Measurements from ENCODE around the gene RIMS4.

DNA sequence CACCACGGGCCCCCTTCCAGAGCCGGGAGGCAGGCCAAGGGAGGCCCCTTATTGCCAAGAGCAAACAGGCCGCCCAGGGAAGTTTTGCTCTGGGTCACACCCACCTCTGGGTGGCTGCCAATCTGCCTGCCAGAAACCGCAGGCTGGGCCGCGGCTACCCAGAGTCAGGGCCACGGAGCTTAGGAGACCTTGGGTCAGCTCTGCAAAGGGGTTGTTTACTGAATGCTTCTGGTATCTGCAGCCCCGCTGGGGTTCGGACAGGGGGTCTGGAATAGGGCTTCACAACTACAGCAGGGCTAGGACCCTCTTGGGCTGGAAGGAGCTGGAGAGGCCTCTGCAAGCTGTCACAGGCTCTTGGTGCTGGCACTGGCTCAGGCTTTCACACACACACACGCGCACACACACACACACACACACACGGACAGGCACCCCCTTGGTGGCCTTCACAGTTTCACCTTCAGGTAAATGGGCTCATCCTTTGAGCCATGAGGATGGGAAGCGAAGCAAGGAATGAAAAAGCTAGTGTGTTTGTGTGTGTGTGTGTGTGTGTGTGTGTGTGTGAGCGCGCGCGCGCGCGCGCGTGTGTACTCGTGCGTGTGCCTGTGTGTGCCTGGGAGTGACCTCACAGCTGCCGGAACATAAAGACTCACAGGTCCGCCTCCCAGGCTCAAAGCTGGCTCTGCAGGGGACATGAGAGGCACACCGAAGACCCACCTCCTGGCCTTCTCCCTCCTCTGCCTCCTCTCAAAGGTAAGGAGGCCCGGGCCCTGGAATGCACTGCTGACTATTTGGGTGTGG lies 95.4 kb downstream of the RIMS4 start, which contains the start of gene CCN5:
- TF ChIP-seq, protein P1, sequence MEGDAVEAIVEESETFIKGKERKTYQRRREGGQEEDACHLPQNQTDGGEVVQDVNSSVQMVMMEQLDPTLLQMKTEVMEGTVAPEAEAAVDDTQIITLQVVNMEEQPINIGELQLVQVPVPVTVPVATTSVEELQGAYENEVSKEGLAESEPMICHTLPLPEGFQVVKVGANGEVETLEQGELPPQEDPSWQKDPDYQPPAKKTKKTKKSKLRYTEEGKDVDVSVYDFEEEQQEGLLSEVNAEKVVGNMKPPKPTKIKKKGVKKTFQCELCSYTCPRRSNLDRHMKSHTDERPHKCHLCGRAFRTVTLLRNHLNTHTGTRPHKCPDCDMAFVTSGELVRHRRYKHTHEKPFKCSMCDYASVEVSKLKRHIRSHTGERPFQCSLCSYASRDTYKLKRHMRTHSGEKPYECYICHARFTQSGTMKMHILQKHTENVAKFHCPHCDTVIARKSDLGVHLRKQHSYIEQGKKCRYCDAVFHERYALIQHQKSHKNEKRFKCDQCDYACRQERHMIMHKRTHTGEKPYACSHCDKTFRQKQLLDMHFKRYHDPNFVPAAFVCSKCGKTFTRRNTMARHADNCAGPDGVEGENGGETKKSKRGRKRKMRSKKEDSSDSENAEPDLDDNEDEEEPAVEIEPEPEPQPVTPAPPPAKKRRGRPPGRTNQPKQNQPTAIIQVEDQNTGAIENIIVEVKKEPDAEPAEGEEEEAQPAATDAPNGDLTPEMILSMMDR (IDR thresholded peaks at IDR 0.05): no peak
- TF ChIP-seq POLR2A (IDR thresholded peaks at IDR 0.05) (no peak), POLR2AphosphoS5 (IDR thresholded peaks at IDR 0.05) (peak in 2 of 3 donors; percentile 10 to 29)
